HepG2 (cell line): ENCODE results near the gene CA5B. TPM values are rescaled to one million over a fixed set of nuclear protein-coding genes. Genes with fewer than 3 reads are reported as not detected.
"Not testable (repeated sequence)": the region's sequence is repeated elsewhere in the genome, so short reads cannot be mapped to it uniquely, and the experiment has no call there.

Experiments
- ATAC-seq: fragments of 200-7000 bp; cut with Tn5 transposase; 3 replicates; pipeline ENCODE4 v1.9.1; 2020; ENCODE audit warnings: mild to moderate bottlenecking, moderate library complexity
- BruUV-seq: library from RNA; stranded (reverse); fragments of 400-500 nt; replicated peaks from 2 replicates; lab custom pipeline; 2021; lab: Mats Ljungman, UMichigan
- CTCF ChIA-PET: fragments of 300-600 bp; formaldehyde crosslinking; extraction: SDS; loops from one replicate; lab custom pipeline; 2021; ENCODE audit warnings: low total read pairs, inconsistent platforms, low intra/inter-chr PET ratio; lab: Yijun Ruan, JAX
- POLR2A ChIA-PET: fragments of 350-600 bp; sonication (Branson Sonifier 250); formaldehyde crosslinking; loops from one replicate; lab custom pipeline; 2020; ENCODE audit warnings: antibody characterized with exemption, inconsistent platforms; lab: Yijun Ruan, JAX
- DNase-seq: peaks from one replicate; pipeline ENCODE4 v3.0.0-alpha.2; 2015; ENCODE audit warnings: low spot score
- FAIRE-seq: peaks from 3 replicates; lab custom pipeline; 2011; peaks lifted over from hg19 to GRCh38; lab: Jason Lieb, UNC
- H2AFZ ChIP-seq: one replicate; pipeline ENCODE4 v1.6.1; 2011; ENCODE audit warnings: low read length, inconsistent platforms
- H3K27ac ChIP-seq: fragments of 300-600 bp; 3 replicates; pipeline ENCODE4 v1.8.0; 2011; ENCODE audit warnings: mixed run types, mild to moderate bottlenecking, mixed read lengths, low read length, inconsistent platforms; ENCODE audit not compliant: insufficient read depth; ENCODE audit errors: extremely low read length
- H3K27me3 ChIP-seq, 2 experiments: fragments of 200-600 bp in 1 of 2; 2 replicates in 1 of 2; 3 replicates in 1 of 2; pipeline versions ENCODE4 v1.6.0 to v1.8.0; 2011; ENCODE audit warnings: low read length in 2 of 2, mild to moderate bottlenecking in 2 of 2, moderate library complexity in 2 of 2, inconsistent platforms in 1 of 2; ENCODE audit not compliant: insufficient read depth in 2 of 2, control insufficient read depth in 1 of 2
- H3K36me3 ChIP-seq, 2 experiments: fragments of 200-600 bp in 1 of 2; replicated peaks in 1 of 2; 2 replicates in 1 of 2; 3 replicates in 1 of 2; pipeline versions ENCODE4 v1.5.1 to v1.8.0; 2011; ENCODE audit warnings: low read length in 2 of 2, inconsistent platforms in 1 of 2; ENCODE audit not compliant: insufficient read depth in 2 of 2, control insufficient read depth in 1 of 2
- H3K4me1 ChIP-seq: 2 replicates; pipeline ENCODE4 v1.5.1; 2012; ENCODE audit warnings: low read length, inconsistent platforms; ENCODE audit not compliant: insufficient read depth
- H3K4me2 ChIP-seq: 2 replicates; pipeline ENCODE4 v1.6.0; 2011; ENCODE audit warnings: low read depth, low read length, inconsistent platforms
- H3K4me3 ChIP-seq, 3 experiments: fragments of 200-600 bp in 1 of 3; sonication (generic), shearing (Covaris generic) in 1 of 3; replicated peaks in 1 of 3; 2 replicates each; pipeline ENCODE4 v1.5.1; 2011 to 2016; ENCODE audit warnings: low read length in 3 of 3, inconsistent platforms in 2 of 3, low read depth in 2 of 3, mild to moderate bottlenecking in 2 of 3, control low read depth in 1 of 3, mixed read lengths in 1 of 3; ENCODE audit not compliant: insufficient read depth in 1 of 3
- H3K79me2 ChIP-seq: one replicate; pipeline ENCODE4 v1.6.1; 2011; ENCODE audit warnings: low read length, inconsistent platforms; ENCODE audit not compliant: insufficient read depth
- H3K9ac ChIP-seq: 2 replicates; pipeline ENCODE4 v1.6.0; 2011; ENCODE audit warnings: mild to moderate bottlenecking, low read depth, low read length, inconsistent platforms; ENCODE audit not compliant: insufficient read depth
- H3K9me3 ChIP-seq: 2 replicates; pipeline ENCODE4 v1.5.1; 2012; ENCODE audit warnings: mild to moderate bottlenecking, low read length
- H4K20me1 ChIP-seq: 2 replicates; pipeline ENCODE4 v1.6.0; 2011; ENCODE audit warnings: inconsistent platforms, mild to moderate bottlenecking, low read length, moderate library complexity; ENCODE audit not compliant: insufficient read depth
- CBX1 ChIP-seq: IDR thresholded peaks from one replicate; pipeline ENCODE4 v1.6.1; 2016; ENCODE audit warnings: antibody characterized with exemption, low read depth
- CBX5 ChIP-seq: sonication (generic); formaldehyde crosslinking; IDR thresholded peaks from 2 replicates; pipeline ENCODE4 v1.4.0; 2020; ENCODE audit warnings: missing genetic modification reagents, borderline replicate concordance
- CEBPB ChIP-seq: IDR thresholded peaks from 2 replicates; pipeline ENCODE4 v1.6.1; 2011; ENCODE audit warnings: low read depth, low read length, improper control_type of control experiment, borderline replicate concordance
- FIP1L1 ChIP-seq: fragments of 200-400 bp; formaldehyde crosslinking; IDR thresholded peaks from 2 replicates; pipeline ENCODE4 v1.6.1; 2018; ENCODE audit warnings: low read depth, mild to moderate bottlenecking, low read length, moderate library complexity, borderline replicate concordance; ENCODE audit not compliant: insufficient read depth
- HOXA3 ChIP-seq: sonication (generic); formaldehyde crosslinking; IDR thresholded peaks from 2 replicates; pipeline ENCODE4 v1.5.0; 2020; ENCODE audit warnings: missing genetic modification reagents
- SKIL ChIP-seq: sonication (generic); formaldehyde crosslinking; IDR thresholded peaks from 2 replicates; pipeline ENCODE4 v1.8.0; 2022; ENCODE audit warnings: missing genetic modification reagents, mild to moderate bottlenecking, moderate library complexity, borderline replicate concordance
- ZNF18 ChIP-seq: sonication (generic); formaldehyde crosslinking; IDR thresholded peaks from 2 replicates; pipeline ENCODE4 v1.8.0; 2022; ENCODE audit warnings: mild to moderate bottlenecking, missing genetic modification reagents; ENCODE audit not compliant: insufficient replicate concordance
- ZNF562 ChIP-seq: sonication (generic); formaldehyde crosslinking; IDR thresholded peaks from 2 replicates; pipeline ENCODE4 v1.8.0; 2022; ENCODE audit warnings: missing genetic modification reagents, borderline replicate concordance
- ZNF563 ChIP-seq: sonication (generic); formaldehyde crosslinking; IDR thresholded peaks from 2 replicates; pipeline ENCODE4 v1.8.0; 2022; ENCODE audit warnings: mild to moderate bottlenecking, moderate library complexity, missing genetic modification reagents
- ZNF776 ChIP-seq: sonication (generic); formaldehyde crosslinking; IDR thresholded peaks from 2 replicates; pipeline ENCODE4 v1.4.0; 2020; ENCODE audit warnings: mild to moderate bottlenecking, missing genetic modification reagents
- ZNF800 ChIP-seq: sonication (generic); formaldehyde crosslinking; IDR thresholded peaks from 2 replicates; pipeline ENCODE4 v1.4.0; 2020; ENCODE audit warnings: missing genetic modification reagents
- WGBS: methylation state at CpG from one replicate; pipeline ENCODE4 v1.1.6; 2017; ENCODE audit warnings: low lambda C conversion rate; 5-methylcytosine and 5-hydroxymethylcytosine counted together
- in situ Hi-C: cut with HindIII; loops from 2 replicates; pipeline ENCODE4 v1.10.0; 2017; ENCODE audit warnings: low pct_unique_long_range_greater_than_20kb; ENCODE audit not compliant: extremely low pct_ligation_motif_present
- intact Hi-C: fragments of 100-400 bp; cut with micrococcal nuclease; formaldehyde crosslinking; loops from one replicate; pipeline ENCODE4 v1.10.0; 2022; ENCODE audit not compliant: unreplicated experiment
- polyA plus RNA-seq, 8 experiments: library from polyadenylated mRNA; depleted of rRNA in 3 of 8; stranded (reverse) in 7 of 8; unstranded in 1 of 8; fragments of >200 nt; fragmentation: Illumina TruSeq in 4 of 8; extraction: Trizol in 4 of 8; gene quantifications; 2 replicates each; pipeline versions ENCODE4 v1.2.1 to v1.2.3, GENCODE V29; 2011 to 2016; ENCODE audit warnings: low read depth in 4 of 8, missing spikeins in 1 of 8, mixed read lengths in 1 of 8; ENCODE audit not compliant: insufficient read depth in 1 of 8
- total RNA-seq, 5 experiments: library from RNA; depleted of rRNA; stranded (reverse); fragments of >200 nt; fragmentation: Illumina TruSeq; extraction: Trizol; gene quantifications; 2 replicates each; pipeline ENCODE4 v1.2.3, GENCODE V29; 2016; ENCODE audit warnings: low read depth in 1 of 5
- TF ChIP-seq, protein P1 (sequence below): sonication (generic); formaldehyde crosslinking; IDR thresholded peaks from 2 replicates; pipeline ENCODE4 v1.4.0; 2020; ENCODE audit warnings: missing genetic modification reagents

Gene CA5B
- total and polyA plus RNA-seq, 2 of the 13 experiments (the other 11 are each of a cell fraction or from before 2014, with no cell fraction given): 1.7 to 2.2 TPM

DNA sequence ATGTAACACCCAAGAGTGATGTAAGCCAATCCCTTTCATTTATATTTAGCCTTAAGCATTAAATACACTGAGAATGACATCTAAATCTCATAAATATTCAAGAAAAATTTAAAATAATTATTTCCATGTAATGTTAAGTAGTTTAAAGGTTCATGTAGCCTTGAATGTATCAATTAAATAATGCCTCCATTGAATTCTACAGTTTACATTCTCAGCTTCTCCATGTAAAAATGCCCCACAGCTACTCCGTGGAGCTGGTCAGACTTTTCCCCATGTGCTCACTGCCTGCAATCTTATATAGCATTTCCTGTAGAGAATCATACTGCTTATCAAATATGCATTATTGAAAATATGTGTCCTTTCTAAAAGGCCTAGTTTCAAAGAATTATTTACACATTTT, 91.1 kb downstream of the CA5B start:
- Histone ChIP-seq H3K4me3 (no peak overlapping the region), H2AFZ (no peak overlapping the region), H3K4me1 (no peaks in the 10 kb centered on the region), H3K27me3 (no peaks in the 10 kb centered on the region), H3K9me3 (no peaks in the 10 kb centered on the region), H3K36me3 (no peaks in the 10 kb centered on the region), H4K20me1 (no peaks in the 10 kb centered on the region), H3K79me2 (no peaks in the 10 kb centered on the region), H3K27ac (no peak overlapping the region), H3K4me2 (no peak overlapping the region), H3K9ac (no peak overlapping the region)
- no peak for FAIRE-seq
- ATAC-seq: no peak
- ChIA-PET POLR2A (no interaction called here), CTCF (no interaction called here)
- in situ Hi-C loops: no loop called here
- DNase-seq: no peak
- TF ChIP-seq ZNF562 (CRISPR knock-in tag) (no peak), ZNF18 (CRISPR knock-in tag) (no peak), ZNF776 (CRISPR knock-in tag) (no peak), FIP1L1 (no peak), CEBPB (no peak), SKIL (no peak), CBX1 (no peak), CBX5 (CRISPR knock-in tag) (no peak), HOXA3 (CRISPR knock-in tag) (no peak), ZNF800 (CRISPR knock-in tag) (no peak), ZNF563 (CRISPR knock-in tag) (no peak)
- TF ChIP-seq, protein P1, sequence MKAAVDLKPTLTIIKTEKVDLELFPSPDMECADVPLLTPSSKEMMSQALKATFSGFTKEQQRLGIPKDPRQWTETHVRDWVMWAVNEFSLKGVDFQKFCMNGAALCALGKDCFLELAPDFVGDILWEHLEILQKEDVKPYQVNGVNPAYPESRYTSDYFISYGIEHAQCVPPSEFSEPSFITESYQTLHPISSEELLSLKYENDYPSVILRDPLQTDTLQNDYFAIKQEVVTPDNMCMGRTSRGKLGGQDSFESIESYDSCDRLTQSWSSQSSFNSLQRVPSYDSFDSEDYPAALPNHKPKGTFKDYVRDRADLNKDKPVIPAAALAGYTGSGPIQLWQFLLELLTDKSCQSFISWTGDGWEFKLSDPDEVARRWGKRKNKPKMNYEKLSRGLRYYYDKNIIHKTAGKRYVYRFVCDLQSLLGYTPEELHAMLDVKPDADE (CRISPR knock-in tag): no peak
- intact Hi-C loops: no loop called here
- WGBS: 95% methylated on average over 1 of the region's 1 CpG
- no TSS peak for BruUV-seq

GRCh38 chrX:15831347-15831746, 93.3 kb downstream of the CA5B start:
- H4K20me1 ChIP-seq, H2AFZ ChIP-seq, ATAC-seq, H3K36me3 ChIP-seq, H3K4me3 ChIP-seq, H3K4me1 ChIP-seq, H3K9ac ChIP-seq, BruUV-seq, H3K79me2 ChIP-seq, DNase-seq, H3K27ac ChIP-seq, intact Hi-C loops, POLR2A ChIA-PET, H3K27me3 ChIP-seq, CTCF ChIA-PET, H3K4me2 ChIP-seq, FAIRE-seq, H3K9me3 ChIP-seq, in situ Hi-C loops: not testable (repeated sequence)
- WGBS: 100% methylated on average over 1 of the region's 2 CpGs
